WTC11 (cell line): ENCODE data around the gene CYP4X1. TPM values are rescaled to one million over a fixed set of nuclear protein-coding genes. Genes with fewer than 3 reads are reported as not detected.

Experiments
- ATAC-seq: fragments of 200-7000 bp; cut with Tn5 transposase; 2 replicates; pipeline ENCODE4 v1.10.0; 2021; ENCODE audit warnings: mild to moderate bottlenecking, moderate library complexity
- CTCF ChIA-PET: fragments of 300-600 bp; sonication (Branson Sonifier 250); formaldehyde crosslinking; loops from one replicate; lab custom pipeline; 2021; ENCODE audit warnings: antibody characterized with exemption; lab: Charles Lee
- POLR2A ChIA-PET: fragments of 350-600 bp; sonication (Branson Sonifier 250); formaldehyde crosslinking; loops from one replicate; lab custom pipeline; 2021; ENCODE audit warnings: antibody characterized with exemption; lab: Charles Lee
- DNase-seq: peaks from one replicate; pipeline ENCODE4 v3.0.0; 2021; ENCODE audit warnings: low spot score
- H3K27ac Mint-ChIP-seq: 2 replicates; pipeline ENCODE4 v1.8.0; 2021; ENCODE audit warnings: mixed read lengths
- H3K27me3 Mint-ChIP-seq: 2 replicates; pipeline ENCODE4 v1.8.0; 2021; ENCODE audit warnings: low read depth, mild to moderate bottlenecking, moderate library complexity, mixed read lengths
- H3K36me3 Mint-ChIP-seq: 2 replicates; pipeline ENCODE4 v1.8.0; 2021; ENCODE audit warnings: mixed read lengths
- H3K4me1 Mint-ChIP-seq: 2 replicates; pipeline ENCODE4 v1.8.0; 2022; ENCODE audit warnings: mixed read lengths
- H3K4me3 Mint-ChIP-seq: 2 replicates; pipeline ENCODE4 v1.8.0; 2021; ENCODE audit warnings: mild to moderate bottlenecking, moderate library complexity, mixed read lengths
- H3K9me3 Mint-ChIP-seq: 2 replicates; pipeline ENCODE4 v1.8.0; 2021; ENCODE audit warnings: mixed read lengths
- AFF4 ChIP-seq: sonication (generic); formaldehyde crosslinking; IDR thresholded peaks from 2 replicates; pipeline ENCODE4 v1.8.1; 2023; ENCODE audit warnings: mild to moderate bottlenecking, missing genetic modification reagents, borderline replicate concordance
- CBFB ChIP-seq: sonication (generic); formaldehyde crosslinking; IDR thresholded peaks from 2 replicates; pipeline ENCODE4 v1.8.1; 2022; ENCODE audit warnings: mild to moderate bottlenecking, low read depth, missing genetic modification reagents
- E2F5 ChIP-seq: sonication (generic); formaldehyde crosslinking; IDR thresholded peaks from 2 replicates; pipeline ENCODE4 v1.8.1; 2022; ENCODE audit warnings: mild to moderate bottlenecking, moderate library complexity, missing genetic modification reagents
- EMX1 ChIP-seq: fragments of 250-450 bp; sonication (Bioruptor Pico); IDR thresholded peaks from 2 replicates; pipeline ENCODE4 v1.8.0; 2021; ENCODE audit warnings: mild to moderate bottlenecking
- MYBL2 ChIP-seq: sonication (generic); formaldehyde crosslinking; IDR thresholded peaks from 2 replicates; pipeline ENCODE4 v1.8.1; 2023; ENCODE audit warnings: mild to moderate bottlenecking, moderate library complexity, missing genetic modification reagents
- NFATC4 ChIP-seq: fragments of 250-450 bp; sonication (Bioruptor Pico); IDR thresholded peaks from 2 replicates; pipeline ENCODE4 v1.9.0; 2021; ENCODE audit warnings: mild to moderate bottlenecking
- NFYB ChIP-seq: sonication (generic); formaldehyde crosslinking; conservative IDR thresholded peaks from 2 replicates; pipeline ENCODE4 v1.8.0; 2022; ENCODE audit warnings: low read depth, missing genetic modification reagents
- NR1H2 ChIP-seq: sonication (generic); formaldehyde crosslinking; IDR thresholded peaks from 2 replicates; pipeline ENCODE4 v1.9.0; 2021; ENCODE audit warnings: mild to moderate bottlenecking, moderate library complexity, missing genetic modification reagents
- NR2C2 ChIP-seq: sonication (generic); formaldehyde crosslinking; IDR thresholded peaks from 2 replicates; pipeline ENCODE4 v1.8.0; 2022; ENCODE audit warnings: mild to moderate bottlenecking, missing genetic modification reagents
- SP1 ChIP-seq: sonication (generic); formaldehyde crosslinking; conservative IDR thresholded peaks from 2 replicates; pipeline ENCODE4 v1.8.1; 2022; ENCODE audit warnings: missing genetic modification reagents
- ZBTB43 ChIP-seq: sonication (generic); formaldehyde crosslinking; IDR thresholded peaks from 2 replicates; pipeline ENCODE4 v1.8.1; 2023; ENCODE audit warnings: mild to moderate bottlenecking, missing genetic modification reagents
- ZMAT4 ChIP-seq: fragments of 250-450 bp; sonication (Bioruptor Pico); IDR thresholded peaks from 2 replicates; pipeline ENCODE4 v1.9.0; 2021; ENCODE audit warnings: mild to moderate bottlenecking
- ZNF671 ChIP-seq: fragments of 250-450 bp; sonication (Bioruptor Pico); IDR thresholded peaks from 2 replicates; pipeline ENCODE4 v1.8.0; 2021; ENCODE audit warnings: mild to moderate bottlenecking
- total RNA-seq: library from RNA; stranded (reverse); gene quantifications from 3 replicates; pipeline ENCODE4 v1.2.3, GENCODE V29; 2021
- TF ChIP-seq, protein P1 (sequence below): fragments of 250-450 bp; sonication (Bioruptor Pico); IDR thresholded peaks from 2 replicates; pipeline ENCODE4 v1.9.0; 2021; ENCODE audit warnings: mild to moderate bottlenecking, borderline replicate concordance
- TF ChIP-seq, protein P2 (sequence below): sonication (generic); formaldehyde crosslinking; IDR thresholded peaks from 2 replicates; pipeline ENCODE4 v1.8.1; 2022; ENCODE audit warnings: low read depth, mild to moderate bottlenecking, moderate library complexity, missing genetic modification reagents, borderline replicate concordance
- TF ChIP-seq, protein P3 (sequence below): sonication (generic); formaldehyde crosslinking; IDR thresholded peaks from 2 replicates; pipeline ENCODE4 v1.8.1; 2023; ENCODE audit warnings: mild to moderate bottlenecking, moderate library complexity, missing genetic modification reagents

CYP4X1 gene
- total RNA-seq, 1 experiment from 2014 or later = 1.3 TPM

DNA sequence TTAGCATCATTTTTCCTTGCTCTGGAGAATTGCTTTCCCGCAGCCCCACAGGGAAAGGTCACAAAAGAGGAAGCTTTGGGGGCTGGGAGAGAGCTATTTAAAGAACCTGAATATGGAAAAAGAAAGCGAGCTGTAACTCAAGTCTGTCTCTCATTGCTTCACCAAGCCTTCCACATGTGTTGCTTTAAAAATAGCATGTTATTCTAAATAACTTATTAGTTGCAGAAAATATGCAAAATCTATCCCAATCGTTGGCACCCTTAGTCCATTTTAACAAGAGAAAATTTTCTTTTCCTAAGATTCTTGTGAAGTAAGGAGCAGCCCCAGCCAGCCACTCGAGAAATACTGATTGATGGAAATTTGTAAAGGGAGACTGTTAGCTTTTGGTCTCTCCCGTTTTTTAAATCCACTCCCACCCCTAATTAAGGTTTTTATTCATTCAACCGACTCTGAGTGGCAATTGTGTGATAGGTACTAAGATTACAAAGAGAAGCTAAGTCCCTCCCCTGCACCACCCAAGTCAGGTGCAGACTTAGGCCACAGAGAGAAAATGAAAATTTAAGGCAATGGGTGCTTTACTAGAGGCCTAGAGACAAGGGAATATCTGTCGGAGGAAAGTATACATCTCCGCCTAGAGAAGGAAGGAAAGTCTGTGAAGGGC lies 802 bp downstream of the CYP4X1 start (continued):
- TF ChIP-seq, protein P1, sequence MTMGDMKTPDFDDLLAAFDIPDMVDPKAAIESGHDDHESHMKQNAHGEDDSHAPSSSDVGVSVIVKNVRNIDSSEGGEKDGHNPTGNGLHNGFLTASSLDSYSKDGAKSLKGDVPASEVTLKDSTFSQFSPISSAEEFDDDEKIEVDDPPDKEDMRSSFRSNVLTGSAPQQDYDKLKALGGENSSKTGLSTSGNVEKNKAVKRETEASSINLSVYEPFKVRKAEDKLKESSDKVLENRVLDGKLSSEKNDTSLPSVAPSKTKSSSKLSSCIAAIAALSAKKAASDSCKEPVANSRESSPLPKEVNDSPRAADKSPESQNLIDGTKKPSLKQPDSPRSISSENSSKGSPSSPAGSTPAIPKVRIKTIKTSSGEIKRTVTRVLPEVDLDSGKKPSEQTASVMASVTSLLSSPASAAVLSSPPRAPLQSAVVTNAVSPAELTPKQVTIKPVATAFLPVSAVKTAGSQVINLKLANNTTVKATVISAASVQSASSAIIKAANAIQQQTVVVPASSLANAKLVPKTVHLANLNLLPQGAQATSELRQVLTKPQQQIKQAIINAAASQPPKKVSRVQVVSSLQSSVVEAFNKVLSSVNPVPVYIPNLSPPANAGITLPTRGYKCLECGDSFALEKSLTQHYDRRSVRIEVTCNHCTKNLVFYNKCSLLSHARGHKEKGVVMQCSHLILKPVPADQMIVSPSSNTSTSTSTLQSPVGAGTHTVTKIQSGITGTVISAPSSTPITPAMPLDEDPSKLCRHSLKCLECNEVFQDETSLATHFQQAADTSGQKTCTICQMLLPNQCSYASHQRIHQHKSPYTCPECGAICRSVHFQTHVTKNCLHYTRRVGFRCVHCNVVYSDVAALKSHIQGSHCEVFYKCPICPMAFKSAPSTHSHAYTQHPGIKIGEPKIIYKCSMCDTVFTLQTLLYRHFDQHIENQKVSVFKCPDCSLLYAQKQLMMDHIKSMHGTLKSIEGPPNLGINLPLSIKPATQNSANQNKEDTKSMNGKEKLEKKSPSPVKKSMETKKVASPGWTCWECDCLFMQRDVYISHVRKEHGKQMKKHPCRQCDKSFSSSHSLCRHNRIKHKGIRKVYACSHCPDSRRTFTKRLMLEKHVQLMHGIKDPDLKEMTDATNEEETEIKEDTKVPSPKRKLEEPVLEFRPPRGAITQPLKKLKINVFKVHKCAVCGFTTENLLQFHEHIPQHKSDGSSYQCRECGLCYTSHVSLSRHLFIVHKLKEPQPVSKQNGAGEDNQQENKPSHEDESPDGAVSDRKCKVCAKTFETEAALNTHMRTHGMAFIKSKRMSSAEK (CRISPR knock-in tag) = no peak
- TF ChIP-seq, protein P2, sequence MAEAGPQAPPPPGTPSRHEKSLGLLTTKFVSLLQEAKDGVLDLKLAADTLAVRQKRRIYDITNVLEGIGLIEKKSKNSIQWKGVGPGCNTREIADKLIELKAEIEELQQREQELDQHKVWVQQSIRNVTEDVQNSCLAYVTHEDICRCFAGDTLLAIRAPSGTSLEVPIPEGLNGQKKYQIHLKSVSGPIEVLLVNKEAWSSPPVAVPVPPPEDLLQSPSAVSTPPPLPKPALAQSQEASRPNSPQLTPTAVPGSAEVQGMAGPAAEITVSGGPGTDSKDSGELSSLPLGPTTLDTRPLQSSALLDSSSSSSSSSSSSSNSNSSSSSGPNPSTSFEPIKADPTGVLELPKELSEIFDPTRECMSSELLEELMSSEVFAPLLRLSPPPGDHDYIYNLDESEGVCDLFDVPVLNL = no peak
- no peak for TF ChIP-seq NFATC4 (CRISPR knock-in tag)
- no peak for TF ChIP-seq NR1H2 (CRISPR knock-in tag)

DNA sequence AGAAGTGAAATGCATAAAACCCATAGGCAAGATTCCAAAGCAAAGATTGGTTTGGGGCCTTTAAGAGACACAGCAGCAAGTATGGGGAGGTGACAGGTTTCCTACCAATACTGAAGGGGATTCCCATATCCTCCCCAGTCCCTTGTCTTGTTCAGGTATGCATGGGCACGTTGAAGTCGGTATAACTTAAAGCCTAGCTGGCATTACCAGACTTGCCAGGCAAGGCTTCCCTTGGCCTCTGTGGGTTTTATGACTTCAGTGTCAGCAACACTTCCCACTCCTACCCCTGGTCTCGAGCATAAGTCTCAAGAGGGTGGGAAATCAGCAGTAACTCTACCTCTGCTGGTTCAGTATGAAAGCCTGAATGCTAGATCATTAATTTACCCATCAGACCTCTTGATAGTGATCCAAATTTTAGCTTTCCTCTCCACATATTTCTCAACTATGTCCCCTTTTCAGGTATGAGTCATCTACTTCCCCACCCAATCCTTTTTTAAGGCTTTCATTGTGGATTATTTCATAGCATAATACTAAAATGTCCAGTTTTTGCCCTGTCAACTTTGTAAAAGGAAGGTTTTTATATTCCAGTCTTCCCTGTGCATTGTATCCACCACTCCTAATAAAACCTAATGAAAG lies 6.8 kb downstream of the CYP4X1 start:
- H3K27ac Mint-ChIP-seq = no peak overlapping the region
- POLR2A ChIA-PET = no interaction called here

More for the DNA sequence above, 6.8 kb downstream of the CYP4X1 start:
- ATAC-seq (no peak), DNase-seq (no peak)
- Mint-ChIP-seq H3K4me3 (no peak overlapping the region), H3K36me3 (no peaks in the 10 kb centered on the region), H3K4me1 (peaks cover 5% of the 10 kb centered on the region), H3K9me3 (no peaks in the 10 kb centered on the region), H3K27me3 (peaks cover 14% of the 10 kb centered on the region)
- CTCF ChIA-PET = no interaction called here
- TF ChIP-seq AFF4 (CRISPR knock-in tag) (no peak), ZBTB43 (CRISPR knock-in tag) (no peak), NFYB (CRISPR knock-in tag) (no peak), MYBL2 (CRISPR knock-in tag) (no peak), SP1 (CRISPR knock-in tag) (no peak), CBFB (CRISPR knock-in tag) (no peak), E2F5 (no peak), ZMAT4 (CRISPR knock-in tag) (no peak), NR2C2 (CRISPR knock-in tag) (no peak), ZNF671 (CRISPR knock-in tag) (no peak), NFATC4 (CRISPR knock-in tag) (no peak), EMX1 (CRISPR knock-in tag) (no peak)
- TF ChIP-seq, protein P3, sequence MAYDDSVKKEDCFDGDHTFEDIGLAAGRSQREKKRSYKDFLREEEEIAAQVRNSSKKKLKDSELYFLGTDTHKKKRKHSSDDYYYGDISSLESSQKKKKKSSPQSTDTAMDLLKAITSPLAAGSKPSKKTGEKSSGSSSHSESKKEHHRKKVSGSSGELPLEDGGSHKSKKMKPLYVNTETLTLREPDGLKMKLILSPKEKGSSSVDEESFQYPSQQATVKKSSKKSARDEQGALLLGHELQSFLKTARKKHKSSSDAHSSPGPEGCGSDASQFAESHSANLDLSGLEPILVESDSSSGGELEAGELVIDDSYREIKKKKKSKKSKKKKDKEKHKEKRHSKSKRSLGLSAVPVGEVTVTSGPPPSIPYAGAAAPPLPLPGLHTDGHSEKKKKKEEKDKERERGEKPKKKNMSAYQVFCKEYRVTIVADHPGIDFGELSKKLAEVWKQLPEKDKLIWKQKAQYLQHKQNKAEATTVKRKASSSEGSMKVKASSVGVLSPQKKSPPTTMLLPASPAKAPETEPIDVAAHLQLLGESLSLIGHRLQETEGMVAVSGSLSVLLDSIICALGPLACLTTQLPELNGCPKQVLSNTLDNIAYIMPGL = no peak
